Caco-2 (cell line): ENCODE measurements around the gene GPR137C. TPM values are rescaled to one million over a fixed set of nuclear protein-coding genes. Genes with fewer than 3 reads are reported as not detected.

Experiments used
- BruUV-seq: library from RNA; stranded (reverse); fragments of 400-500 nt; replicated peaks from 2 replicates; lab custom pipeline; 2021; lab: Mats Ljungman, UMichigan
- CTCF ChIA-PET: fragments of 300-600 bp; sonication (Branson Sonifier 250); formaldehyde crosslinking; loops from one replicate; lab custom pipeline; 2022; ENCODE audit warnings: antibody characterized with exemption; lab: Charles Lee
- POLR2A ChIA-PET: fragments of 300-600 bp; sonication (Branson Sonifier 250); formaldehyde crosslinking; loops from one replicate; lab custom pipeline; 2022; ENCODE audit warnings: antibody characterized with exemption; lab: Charles Lee
- DNase-seq, 2 experiments: peaks; one replicate each; pipeline versions ENCODE4 v3.0.0 to v3.0.0-alpha.2; 2020 to 2022
- H3K27me3 ChIP-seq: replicated peaks from 2 replicates; pipeline ENCODE4 v1.6.0; 2011; ENCODE audit warnings: low read length; ENCODE audit not compliant: control insufficient read depth, insufficient read depth
- H3K36me3 ChIP-seq: 2 replicates; pipeline ENCODE4 v1.5.1; 2011; ENCODE audit warnings: low read length; ENCODE audit not compliant: control insufficient read depth, insufficient read depth
- H3K4me1 ChIP-seq: fragments of 250-450 bp; sonication (Bioruptor Pico); 2 replicates; pipeline ENCODE4 v1.5.1; 2020; ENCODE audit warnings: mild to moderate bottlenecking
- H3K4me3 ChIP-seq: 2 replicates; pipeline ENCODE4 v1.5.1; 2011; ENCODE audit warnings: low read depth, mild to moderate bottlenecking, control low read depth, low read length
- H3K9me3 ChIP-seq: fragments of 250-450 bp; sonication (Bioruptor Pico); 2 replicates; pipeline ENCODE4 v1.5.1; 2020; ENCODE audit warnings: mild to moderate bottlenecking, moderate library complexity
- H3K27ac Mint-ChIP-seq: one replicate; pipeline ENCODE4 v1.8.0; 2022; ENCODE audit warnings: mixed read lengths; ENCODE audit not compliant: unreplicated experiment
- H3K27me3 Mint-ChIP-seq: one replicate; pipeline ENCODE4 v1.8.0; 2022; ENCODE audit warnings: mixed read lengths; ENCODE audit not compliant: insufficient read depth, unreplicated experiment
- H3K36me3 Mint-ChIP-seq: one replicate; pipeline ENCODE4 v1.8.0; 2022; ENCODE audit warnings: mild to moderate bottlenecking, mixed read lengths; ENCODE audit not compliant: insufficient read depth, unreplicated experiment
- H3K4me1 Mint-ChIP-seq: one replicate; pipeline ENCODE4 v1.8.0; 2022; ENCODE audit warnings: low read depth, mixed read lengths; ENCODE audit not compliant: unreplicated experiment
- H3K4me3 Mint-ChIP-seq: one replicate; pipeline ENCODE4 v1.8.0; 2022; ENCODE audit warnings: mild to moderate bottlenecking, moderate library complexity, mixed read lengths; ENCODE audit not compliant: unreplicated experiment
- H3K9me3 Mint-ChIP-seq: one replicate; pipeline ENCODE4 v1.8.0; 2022; ENCODE audit warnings: mixed read lengths; ENCODE audit not compliant: unreplicated experiment
- CTCF ChIP-seq, 2 experiments: fragments of 200-600 bp in 1 of 2; IDR thresholded peaks; 1 replicate in 1 of 2; 2 replicates in 1 of 2; pipeline versions ENCODE4 v1.5.1 to v1.8.0; 2011 to 2022; ENCODE audit warnings: antibody characterized with exemption in 1 of 2, control low read depth in 1 of 2, inconsistent platforms in 1 of 2, low read depth in 1 of 2, low read length in 1 of 2, mild to moderate bottlenecking in 1 of 2, moderate library complexity in 1 of 2; ENCODE audit not compliant: insufficient read depth in 1 of 2, severe bottlenecking in 1 of 2, unreplicated experiment in 1 of 2
- intact Hi-C: fragments of 100-400 bp; cut with micrococcal nuclease; formaldehyde crosslinking; loops from one replicate; pipeline ENCODE4 v1.10.0; 2022; ENCODE audit not compliant: unreplicated experiment
- total RNA-seq: library from RNA; stranded (reverse); gene quantifications from 2 replicates; pipeline ENCODE4 v1.2.3, GENCODE V29; 2022

GPR137C gene
- total RNA-seq, 1 experiment from 2014 or later, result 2.9 TPM

GRCh38 chr14:52641745-52642144 is 89.1 kb downstream of the GPR137C start:
- peaks cover 15% of the 10 kb centered on the region for H3K9me3 Mint-ChIP-seq
- BruUV-seq, result TSS peak; percentile 30

GRCh38 chr14:52649511-52649910 is 96.9 kb downstream of the GPR137C start:
- H3K4me1 ChIP-seq, result no peaks in the 10 kb centered on the region
- Mint-ChIP-seq H3K4me1 (no peaks in the 10 kb centered on the region), H3K9me3 (no peaks in the 10 kb centered on the region), H3K27me3 (no peaks in the 10 kb centered on the region), H3K27ac (no peak overlapping the region), H3K36me3 (peaks cover 24% of the 10 kb centered on the region), H3K4me3 (no peak overlapping the region)
- no peaks in the 10 kb centered on the region for H3K9me3 ChIP-seq
- ChIA-PET CTCF (no interaction called here), POLR2A (no interaction called here)
- no peak overlapping the region for H3K4me3 ChIP-seq
- DNase-seq, result no peak
- no TSS peak for BruUV-seq
- intact Hi-C loops, result no loop called here
- TF ChIP-seq CTCF (IDR thresholded peaks at IDR 0.05; ENCODE audit: insufficient read depth in 1 of 2, low read depth in 1 of 2, low read length in 1 of 2, severe bottlenecking in 1 of 2, unreplicated experiment in 1 of 2), result no peak
- H3K36me3 ChIP-seq, result no peaks in the 10 kb centered on the region
- no peaks in the 10 kb centered on the region for H3K27me3 ChIP-seq

More at GRCh38 chr14:52641745-52642144, 89.1 kb downstream of the GPR137C start:
- DNase-seq, result no peak
- Histone ChIP-seq H3K9me3 (no peaks in the 10 kb centered on the region), H3K4me1 (no peaks in the 10 kb centered on the region; the same call in 1 of the 2 replicates), H3K36me3 (peaks cover 3% of the 10 kb centered on the region), H3K4me3 (no peak overlapping the region), H3K27me3 (no peaks in the 10 kb centered on the region)
- Mint-ChIP-seq H3K27ac (no peak overlapping the region), H3K4me3 (no peak overlapping the region), H3K36me3 (peaks cover 35% of the 10 kb centered on the region), H3K27me3 (no peaks in the 10 kb centered on the region), H3K4me1 (no peaks in the 10 kb centered on the region)
- POLR2A ChIA-PET, result no interaction called here
- TF ChIP-seq CTCF (IDR thresholded peaks at IDR 0.05; ENCODE audit: insufficient read depth in 1 of 2, low read depth in 1 of 2, low read length in 1 of 2, severe bottlenecking in 1 of 2, unreplicated experiment in 1 of 2), result no peak
- intact Hi-C loops, result no loop called here
- CTCF ChIA-PET, result no interaction called here

- no peak for TF ChIP-seq CTCF (IDR thresholded peaks at IDR 0.05; ENCODE audit: insufficient read depth in 1 of 2, low read depth in 1 of 2, low read length in 1 of 2, severe bottlenecking in 1 of 2, unreplicated experiment in 1 of 2)
- BruUV-seq, result no TSS peak
These were observed 98.1 kb downstream of the GPR137C start for GRCh38 chr14:52650774-52651173.

More at GRCh38 chr14:52650774-52651173, 98.1 kb downstream of the GPR137C start:
- H3K4me3 ChIP-seq, result no peak overlapping the region
- H3K27me3 Mint-ChIP-seq, result no peaks in the 10 kb centered on the region
- no peaks in the 10 kb centered on the region for H3K4me1 Mint-ChIP-seq
- intact Hi-C loops, result no loop called here
- no peaks in the 10 kb centered on the region for H3K9me3 ChIP-seq
- ChIA-PET CTCF (no interaction called here), POLR2A (no interaction called here)
- H3K27me3 ChIP-seq, result no peaks in the 10 kb centered on the region
- H3K4me1 ChIP-seq, result no peaks in the 10 kb centered on the region
- H3K4me3 Mint-ChIP-seq, result no peak overlapping the region
- DNase-seq, result no peak
- no peaks in the 10 kb centered on the region for H3K9me3 Mint-ChIP-seq
- peaks cover 17% of the 10 kb centered on the region for H3K36me3 Mint-ChIP-seq
- H3K36me3 ChIP-seq, result no peaks in the 10 kb centered on the region
- no peak overlapping the region for H3K27ac Mint-ChIP-seq
